GM18867 (cell line): ENCODE results near the gene PPP1R3C.

Experiments used
- ATAC-seq: cut with Tn5 transposase; IDR thresholded peaks from one replicate; pipeline ENCODE4 v1.9.1; 2021; ENCODE audit warnings: mild to moderate bottlenecking, moderate library complexity; ENCODE audit not compliant: unreplicated experiment

The PPP1R3C gene

GRCh38 chr10:91629715-91630549 lies 2.9 kb downstream of the PPP1R3C start:
- no peak for ATAC-seq

DNA sequence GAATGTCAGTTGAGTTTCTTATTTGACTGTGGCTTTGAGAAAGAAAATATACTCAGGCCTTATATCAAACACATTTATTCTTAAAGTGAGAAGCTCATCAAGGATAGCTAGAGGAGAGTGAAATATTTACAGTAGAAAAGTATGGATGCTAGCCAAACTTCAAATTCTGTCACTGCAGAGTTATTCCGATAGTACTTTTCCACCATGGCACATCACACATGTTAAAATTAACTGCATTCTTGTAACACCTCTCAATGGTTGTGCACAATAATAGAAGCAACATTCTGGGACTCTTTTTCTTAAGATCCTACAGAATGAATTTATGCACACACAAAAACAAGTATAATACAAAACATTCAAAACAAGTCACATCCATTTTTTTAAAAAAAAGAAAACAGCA lies 4.5 kb downstream of the PPP1R3C start:
- no peak for ATAC-seq

GRCh38 chr10:91627344-91628102 lies 5.3 kb downstream of the PPP1R3C start:
- no peak for ATAC-seq

- no peak for ATAC-seq
Measured at GRCh38 chr10:91626936-91627335, 5.9 kb downstream of the PPP1R3C start.

DNA sequence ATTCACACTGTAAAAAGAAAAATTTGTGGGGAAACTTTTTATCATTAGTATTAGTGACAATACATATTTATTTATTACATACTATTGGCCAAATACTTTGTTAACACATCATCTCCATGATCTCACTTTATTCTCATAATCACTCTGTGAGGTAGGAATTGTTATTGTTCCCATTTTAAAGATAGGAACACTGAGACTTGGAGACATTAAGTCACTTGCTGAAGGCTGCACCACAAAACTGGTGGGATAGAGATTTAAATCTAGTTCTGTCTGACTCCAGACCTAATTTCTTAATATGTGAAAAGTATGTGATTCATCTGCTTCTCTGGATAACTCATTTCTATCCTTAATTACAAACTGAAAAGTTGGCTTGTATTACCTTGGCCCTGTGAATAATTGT lies 8.2 kb downstream of the PPP1R3C start:
- no peak for ATAC-seq

DNA sequence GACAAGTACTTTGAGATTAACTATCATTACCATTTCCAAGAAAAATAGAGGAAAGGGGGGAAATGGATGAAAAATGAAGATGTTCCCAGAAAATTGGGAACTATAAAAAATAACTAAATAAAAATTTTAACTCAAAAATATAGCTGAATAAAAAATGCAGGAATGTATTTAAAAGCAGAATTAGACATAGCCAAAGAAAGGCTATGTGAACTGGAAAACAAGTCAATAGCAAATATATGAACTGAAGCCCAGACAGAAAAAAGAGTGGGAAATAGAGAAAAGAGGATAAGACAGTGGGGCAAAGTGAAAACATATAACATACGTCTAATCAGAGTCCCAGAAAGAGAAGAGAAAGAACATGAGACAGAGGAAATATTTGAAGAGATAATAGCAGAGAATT lies 10.3 kb downstream of the PPP1R3C start:
- ATAC-seq, result no peak

DNA sequence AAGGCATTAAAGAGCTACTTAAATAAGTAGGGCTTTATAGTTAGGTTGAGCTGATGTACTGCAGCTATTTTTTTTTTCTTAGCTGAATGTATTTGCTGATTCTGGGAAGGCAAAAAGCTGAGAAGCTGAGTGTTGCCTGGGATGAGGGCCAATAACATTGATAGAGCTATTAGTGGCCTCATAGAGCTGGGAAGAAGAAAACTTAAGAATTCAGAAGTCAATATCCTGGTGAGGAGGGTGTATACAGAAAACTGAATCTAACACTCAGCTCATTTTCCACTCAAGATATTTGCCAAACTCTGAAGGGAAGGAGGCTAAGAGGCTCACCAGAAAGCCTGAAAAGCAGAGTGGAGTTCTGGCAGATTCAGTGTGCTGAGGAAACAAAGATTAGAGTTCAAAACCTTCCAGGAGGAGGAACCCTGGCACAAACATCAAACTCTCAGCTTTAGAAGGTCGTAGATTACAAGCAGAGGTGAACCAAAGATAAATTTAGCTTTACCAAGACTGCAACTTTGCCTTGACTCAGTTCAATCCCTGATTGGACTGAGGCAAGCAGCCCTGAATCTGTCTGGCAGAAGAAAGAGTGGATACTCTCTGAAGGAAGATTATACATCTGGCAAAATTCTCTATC lies 11.3 kb downstream of the PPP1R3C start:
- no peak for ATAC-seq

DNA sequence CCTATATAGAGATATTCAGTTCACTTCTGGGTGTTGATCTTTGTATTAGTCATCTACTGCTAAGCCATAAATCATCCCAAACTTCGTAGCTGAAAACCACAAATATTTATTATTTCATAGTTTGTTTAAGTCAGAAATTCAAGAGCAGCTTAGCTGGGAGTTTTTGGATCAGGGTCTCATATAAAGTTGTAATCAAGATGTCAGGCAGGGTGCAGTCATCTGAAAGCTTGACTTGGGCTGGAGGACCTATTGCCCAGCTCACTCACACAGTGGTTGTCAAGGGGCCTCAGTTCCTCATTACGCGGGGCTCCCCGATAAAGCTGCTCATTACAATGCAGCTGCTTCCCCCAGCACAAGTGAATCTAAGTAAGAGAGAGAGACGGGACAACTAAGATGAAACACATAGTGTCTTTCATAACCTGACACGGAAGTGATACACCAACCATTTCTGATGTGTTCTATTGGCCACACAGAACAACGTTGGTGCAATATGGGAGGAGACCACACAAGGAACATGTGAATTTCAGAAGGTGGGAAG lies 15.7 kb downstream of the PPP1R3C start:
- no peak for ATAC-seq

- ATAC-seq, result no peak
Measured at GRCh38 chr10:91616137-91616536, 16.7 kb downstream of the PPP1R3C start.

DNA sequence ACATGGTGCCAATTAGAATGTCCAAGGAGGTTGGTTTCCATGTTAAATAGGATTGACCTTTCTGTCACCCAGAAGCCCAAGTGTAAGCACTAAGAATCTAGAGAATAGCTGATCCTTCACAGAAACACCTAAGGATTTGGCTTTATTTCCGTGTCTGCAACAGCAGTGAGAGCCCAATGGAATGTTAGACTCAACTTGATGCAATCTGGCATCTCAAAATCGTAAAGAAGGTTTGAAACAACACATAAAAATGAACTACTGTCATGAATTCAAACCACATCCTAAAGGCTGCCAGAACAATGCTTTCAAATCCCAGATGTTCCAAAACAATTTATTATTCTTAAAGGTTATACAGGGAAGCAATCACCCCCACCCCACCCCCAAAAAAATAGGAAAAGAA lies 18.6 kb downstream of the PPP1R3C start:
- no peak for ATAC-seq

GRCh38 chr10:91613411-91614187 lies 19.3 kb downstream of the PPP1R3C start:
- no peak for ATAC-seq

DNA sequence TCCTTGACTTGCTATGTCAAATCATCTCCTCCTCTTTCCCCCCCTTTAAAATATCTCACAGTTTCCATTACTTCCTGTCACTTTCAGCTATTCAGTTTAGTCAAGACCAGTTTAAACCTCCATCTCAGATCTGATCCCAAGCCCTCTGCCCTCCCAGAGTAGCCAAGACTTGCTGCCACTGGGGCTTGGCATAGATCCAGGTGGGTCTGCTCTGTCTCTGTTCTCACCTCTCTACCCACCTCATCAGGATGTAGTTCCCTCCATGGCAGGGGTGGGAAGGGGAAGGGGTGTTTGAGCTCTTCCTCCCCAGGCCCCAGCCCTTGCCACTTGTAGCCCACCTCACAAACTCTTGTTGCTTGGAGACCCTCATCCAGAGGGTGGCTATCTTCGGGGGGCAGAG lies 22.0 kb downstream of the PPP1R3C start:
- no peak for ATAC-seq

DNA sequence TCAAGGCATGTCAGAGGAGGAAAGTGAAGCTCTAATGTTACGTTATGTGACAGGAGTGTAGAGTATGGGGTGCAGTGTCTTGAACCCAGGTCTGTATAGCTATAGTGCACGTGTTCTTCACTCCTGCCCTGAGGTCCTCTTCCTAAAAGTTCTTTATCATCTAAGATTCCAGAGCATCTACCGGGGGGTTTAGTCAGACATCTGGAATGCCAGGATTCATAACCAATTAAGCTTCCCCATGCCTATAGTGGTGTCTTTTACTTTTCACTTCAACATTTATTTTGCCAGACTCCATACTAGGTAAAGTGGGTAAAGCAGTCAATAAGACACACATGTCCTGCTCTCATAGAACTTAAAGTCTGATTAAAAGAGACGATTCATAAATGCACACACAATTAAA lies 22.4 kb downstream of the PPP1R3C start:
- no peak for ATAC-seq

DNA sequence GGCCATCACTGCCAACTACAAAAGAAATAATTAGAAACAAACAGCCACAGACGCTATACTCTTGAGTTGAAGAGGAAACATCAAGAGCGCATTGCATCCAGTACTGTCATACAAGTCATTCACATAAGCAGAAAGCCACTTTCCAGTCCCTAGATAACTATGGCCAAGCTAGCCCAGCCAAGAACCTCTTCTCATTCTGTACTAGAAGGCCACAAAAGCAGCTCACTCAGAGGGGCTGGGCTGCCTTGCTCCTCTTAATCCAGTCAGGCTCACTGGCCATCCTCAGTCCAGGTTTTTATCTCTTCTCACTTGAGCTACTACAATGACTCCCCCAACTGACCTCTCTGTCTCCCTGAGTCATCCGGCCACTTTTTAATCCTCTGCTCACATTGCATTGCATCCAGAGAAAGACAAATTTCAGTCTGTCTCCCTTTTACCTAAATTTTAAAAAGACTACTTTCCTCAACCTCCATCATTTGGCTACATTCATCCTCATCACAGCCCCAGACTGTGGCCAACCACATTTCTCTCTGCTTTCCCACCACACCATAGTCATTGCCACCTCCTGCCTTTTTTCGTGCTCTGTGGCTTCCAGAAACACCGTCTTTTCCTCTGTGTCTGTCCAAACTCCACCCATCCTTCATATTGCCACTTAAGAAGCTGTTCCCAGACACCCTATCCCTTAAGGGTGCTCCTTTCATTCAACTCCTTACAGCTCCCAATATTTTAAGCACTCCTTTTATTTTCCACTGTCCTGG lies 25.0 kb downstream of the PPP1R3C start:
- ATAC-seq, result no peak

DNA sequence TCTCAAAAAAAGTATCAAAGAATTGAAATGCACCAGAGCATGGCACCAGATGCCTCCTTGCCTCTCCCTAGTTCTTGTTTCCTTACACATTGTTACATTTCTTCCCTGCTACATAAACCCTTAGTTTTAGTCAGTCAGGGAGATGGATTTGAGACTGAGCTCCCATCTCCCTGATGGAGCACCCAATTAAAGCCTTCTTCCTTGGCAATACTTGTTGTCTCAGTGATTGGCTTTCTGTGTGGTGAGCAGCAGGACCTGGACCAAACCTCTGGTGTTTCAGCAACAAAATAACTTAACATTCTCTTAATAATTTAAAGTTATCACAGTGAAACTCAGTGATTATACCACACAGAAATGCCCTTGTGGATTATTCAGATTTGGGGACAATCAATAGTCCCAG lies 26.9 kb downstream of the PPP1R3C start:
- no peak for ATAC-seq

DNA sequence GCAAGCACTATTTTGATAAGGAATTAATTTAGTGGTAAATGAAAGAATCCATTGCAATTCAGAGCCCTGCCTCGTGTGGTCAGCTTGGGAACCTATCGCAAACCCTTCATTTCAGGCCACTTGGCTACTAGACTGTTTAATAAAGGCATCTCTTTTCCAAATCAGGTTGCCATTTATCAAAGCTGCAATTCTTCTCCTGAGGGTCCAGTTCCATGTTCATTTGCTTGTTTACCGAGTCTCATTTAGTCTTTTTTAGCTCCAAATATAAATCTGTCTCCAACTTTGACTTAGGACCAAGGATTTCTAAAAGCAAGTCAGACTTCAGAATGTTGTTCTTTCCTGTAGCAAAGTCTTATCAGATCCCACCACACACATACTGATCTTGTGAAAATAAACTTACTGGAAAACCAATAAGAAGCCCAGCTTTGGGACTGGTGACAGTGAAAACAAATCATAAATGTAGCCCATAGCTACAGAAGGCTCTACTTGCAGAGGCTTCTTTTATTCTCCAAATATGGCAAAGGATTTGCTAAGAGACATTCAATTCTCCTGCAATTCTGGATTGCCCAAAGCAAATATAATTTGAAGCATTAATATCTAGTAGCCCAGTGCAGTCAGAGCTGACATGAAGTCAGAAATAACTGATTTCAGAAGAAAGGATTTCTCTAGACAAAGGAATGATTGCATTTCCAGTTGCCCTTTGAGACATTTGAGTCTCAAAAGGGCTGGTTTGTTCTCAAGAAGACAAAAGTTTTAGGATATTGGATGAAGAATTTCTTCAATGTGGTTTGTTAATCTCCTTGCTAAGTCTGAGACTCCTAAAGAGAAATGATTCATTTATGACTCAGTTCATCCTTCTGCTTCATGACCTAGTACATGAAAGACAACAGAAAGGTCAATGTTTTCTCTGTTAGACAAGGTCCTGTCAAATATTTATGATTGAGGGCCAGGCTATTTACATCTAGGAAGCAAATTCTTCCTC lies 28.0 kb downstream of the PPP1R3C start:
- no peak for ATAC-seq

DNA sequence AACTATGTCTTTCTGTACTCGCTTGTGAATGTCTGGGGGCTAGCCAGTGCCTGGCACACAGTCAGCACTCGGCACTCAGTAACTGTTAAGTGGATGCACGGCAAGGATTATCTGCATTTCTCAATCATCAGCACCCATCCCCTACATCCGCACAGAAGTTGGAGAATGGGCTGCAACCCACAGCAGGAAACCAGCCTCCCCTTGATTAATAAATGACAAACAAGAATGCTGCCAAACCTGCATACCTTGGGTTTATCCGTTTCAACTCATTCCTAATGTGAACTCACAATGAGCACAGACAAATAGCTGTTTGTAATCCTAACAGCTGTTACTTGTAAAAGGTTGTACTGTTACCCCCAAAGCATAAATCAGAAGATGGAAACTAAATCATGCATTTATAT lies 28.9 kb downstream of the PPP1R3C start:
- no peak for ATAC-seq

DNA sequence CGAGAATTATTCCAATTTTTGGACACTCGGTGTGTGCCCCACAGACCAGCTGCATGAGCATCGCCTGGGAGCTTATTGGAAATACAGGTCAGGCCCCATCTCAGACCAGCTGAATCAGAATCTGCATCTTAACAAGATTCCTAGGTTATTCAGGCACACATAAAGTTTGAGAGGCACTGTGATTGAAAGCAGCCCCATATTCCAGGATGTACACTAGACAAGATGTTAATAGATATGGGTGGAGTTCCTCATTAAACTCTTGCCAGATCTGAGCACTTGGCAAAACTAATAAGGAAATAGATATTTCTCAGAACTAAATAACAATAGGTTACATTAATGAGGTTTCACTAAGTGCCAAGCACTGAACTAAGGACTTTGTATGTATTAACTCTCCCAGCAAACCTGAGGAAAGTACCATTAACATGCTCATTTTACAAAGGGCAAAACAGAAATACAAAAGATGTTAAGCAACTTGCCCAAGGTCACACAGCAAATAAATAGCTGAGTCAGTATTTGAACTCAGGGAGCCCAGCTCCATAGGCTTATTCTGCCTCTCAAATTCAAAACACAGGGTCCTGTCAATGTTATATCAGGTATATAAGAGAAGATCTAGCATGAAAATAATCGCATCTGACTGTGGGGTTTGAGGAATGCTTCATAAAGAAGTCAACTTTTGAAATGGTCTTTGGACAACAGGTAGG lies 29.9 kb downstream of the PPP1R3C start:
- ATAC-seq, result no peak
